ENCODE results near the gene PDPK1.
"Not testable (repeated sequence)": the region's sequence is repeated elsewhere in the genome, so short reads cannot be mapped to it uniquely, and the experiment has no call there.

PDPK1 gene

GRCh38 chr16:2526135-2526534 lies 11.7 kb upstream of the PDPK1 start:
- DNase-seq, result no peak

GRCh38 chr16:2527071-2527783 lies 10.6 kb upstream of the PDPK1 start:
- no peak for DNase-seq

- no peak for DNase-seq
Observed at GRCh38 chr16:2527784-2528100, 10.1 kb upstream of the PDPK1 start.

GRCh38 chr16:2528161-2529060 lies 9.4 kb upstream of the PDPK1 start:
- no peak for DNase-seq

GRCh38 chr16:2529061-2529931 lies 8.5 kb upstream of the PDPK1 start:
- no peak for DNase-seq

- no peak for DNase-seq
Observed at GRCh38 chr16:2529961-2530628, 7.7 kb upstream of the PDPK1 start.

- DNase-seq, result no peak
Observed at GRCh38 chr16:2530629-2531318, 7.0 kb upstream of the PDPK1 start.

- no peak for DNase-seq
Observed at GRCh38 chr16:2531371-2531695, 6.5 kb upstream of the PDPK1 start, which contains the start of gene CEMP1. Gene CEMP1, minus strand, starts transcription at chr16:2531408. Its CDS starts 335 bp downstream, at chr16:2531073.

GRCh38 chr16:2531696-2532493 lies 5.9 kb upstream of the PDPK1 start:
- peak; percentile 98 for DNase-seq

- peak; percentile 73 to 78 for DNase-seq
Observed at GRCh38 chr16:2532494-2533141, 5.2 kb upstream of the PDPK1 start.

GRCh38 chr16:2533142-2533755 lies 4.6 kb upstream of the PDPK1 start:
- not testable (repeated sequence) for DNase-seq

- no peak for DNase-seq
Observed at GRCh38 chr16:2533912-2534311, 3.9 kb upstream of the PDPK1 start.

GRCh38 chr16:2534335-2534734 lies 3.5 kb upstream of the PDPK1 start:
- not testable (repeated sequence) for DNase-seq

GRCh38 chr16:2535625-2536013 lies 2.2 kb upstream of the PDPK1 start:
- no peak for DNase-seq

- not testable (repeated sequence) for DNase-seq
Observed at GRCh38 chr16:2539192-2539844, 1.5 kb downstream of the PDPK1 start.

GRCh38 chr16:2539845-2540458 lies 2.1 kb downstream of the PDPK1 start:
- DNase-seq, result peak; percentile 70 to 72

- DNase-seq, result not testable (repeated sequence)
Observed at GRCh38 chr16:2540912-2541311, 3.1 kb downstream of the PDPK1 start.

- not testable (repeated sequence) for DNase-seq
Observed at GRCh38 chr16:2541409-2541808, 3.6 kb downstream of the PDPK1 start.

- not testable (repeated sequence) for DNase-seq
Observed at GRCh38 chr16:2543771-2544170, 6.0 kb downstream of the PDPK1 start.
